ENCODE results near the gene EIF3K.
A peak's percentile ranks its signal among the peaks of the same experiment; 100 is the strongest.

DNA sequence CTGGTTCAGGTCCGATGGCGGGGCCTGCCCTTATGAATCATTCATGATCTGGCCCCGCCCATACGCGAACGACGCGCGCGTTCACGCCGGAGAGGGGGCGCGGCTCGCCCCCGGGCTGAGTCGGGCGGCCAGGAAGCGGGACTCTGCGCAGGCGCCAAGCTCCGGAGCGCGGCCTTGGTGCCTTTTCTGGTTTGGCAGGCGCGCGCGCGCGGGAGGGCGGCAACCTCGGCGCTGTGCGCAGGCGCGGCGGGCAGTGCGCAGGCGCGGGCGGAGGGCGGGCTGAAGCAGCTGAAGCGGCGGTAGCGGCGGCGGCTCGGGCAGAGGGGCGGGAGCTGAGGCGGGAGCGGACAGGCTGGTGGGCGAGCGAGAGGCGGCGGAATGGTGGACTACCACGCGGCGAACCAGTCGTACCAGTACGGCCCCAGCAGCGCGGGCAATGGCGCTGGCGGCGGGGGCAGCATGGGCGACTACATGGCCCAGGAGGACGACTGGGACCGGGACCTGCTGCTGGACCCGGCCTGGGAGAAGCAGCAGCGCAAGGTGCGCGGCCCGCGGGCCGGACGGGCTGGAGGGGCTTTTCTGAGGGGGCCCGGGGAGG lies 28.5 kb downstream of the EIF3K start, which contains the start of gene ACTN4:
- no peak for TF ChIP-seq SP1 (IDR thresholded peaks at IDR 0.05)
- TF ChIP-seq LEF1 (IDR thresholded peaks at IDR 0.05; ENCODE audit: borderline replicate concordance) = no peak
- TF ChIP-seq ARNT (IDR thresholded peaks at IDR 0.05) = no peak
- no peak for TF ChIP-seq FOXA1 (IDR thresholded peaks at IDR 0.05)
- TF ChIP-seq TARDBP (IDR thresholded peaks at IDR 0.05) = no peak
- no peak for TF ChIP-seq FOXM1 (IDR thresholded peaks at IDR 0.05; ENCODE audit: borderline replicate concordance)
- no peak for TF ChIP-seq FOXK2 (IDR thresholded peaks at IDR 0.05)
- no peak for TF ChIP-seq CTBP1 (IDR thresholded peaks at IDR 0.05; ENCODE audit: borderline replicate concordance)
- no peak for TF ChIP-seq L3MBTL2 (conservative IDR thresholded peaks at IDR 0.05)
- TF ChIP-seq ZNF384 (IDR thresholded peaks at IDR 0.05) = no peak
- peak; percentile 43; the same call in 1 of the 2 replicates for TF ChIP-seq ELF4 (IDR thresholded peaks at IDR 0.05)

Measured in HEK293T (cell line).